Activated CD4-positive, alpha-beta T cell treated with anti-CD3 and anti-CD28 coated beads, Interleukin-10, Interleukin-2, amounts not matched to agents 100 ng/mL and 50 ng/mL, durations not matched to agents 16 hours and 8 hours (primary cell): Measurements from ENCODE around the gene ARMS2.

Source experiments
- DNase-seq: peaks from one replicate; pipeline ENCODE4 v3.0.0-alpha.2; 2020

The ARMS2 gene, protein sequence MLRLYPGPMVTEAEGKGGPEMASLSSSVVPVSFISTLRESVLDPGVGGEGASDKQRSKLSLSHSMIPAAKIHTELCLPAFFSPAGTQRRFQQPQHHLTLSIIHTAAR

DNA sequence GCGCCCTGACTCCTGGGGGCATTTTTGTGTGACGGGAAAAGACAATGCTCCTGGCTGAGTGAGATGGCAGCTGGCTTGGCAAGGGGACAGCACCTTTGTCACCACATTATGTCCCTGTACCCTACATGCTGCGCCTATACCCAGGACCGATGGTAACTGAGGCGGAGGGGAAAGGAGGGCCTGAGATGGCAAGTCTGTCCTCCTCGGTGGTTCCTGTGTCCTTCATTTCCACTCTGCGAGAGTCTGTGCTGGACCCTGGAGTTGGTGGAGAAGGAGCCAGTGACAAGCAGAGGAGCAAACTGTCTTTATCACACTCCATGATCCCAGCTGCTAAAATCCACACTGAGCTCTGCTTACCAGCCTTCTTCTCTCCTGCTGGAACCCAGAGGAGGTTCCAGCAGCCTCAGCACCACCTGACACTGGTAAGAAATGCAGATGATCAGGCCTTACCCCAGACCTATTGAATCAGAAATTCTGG, at the start of gene ARMS2:
ARMS2 (plus strand) TSS at position 51 of the 478 bp plus-strand sequence; CDS start at position 126, 75 bp downstream.
- no peak for DNase-seq

DNA sequence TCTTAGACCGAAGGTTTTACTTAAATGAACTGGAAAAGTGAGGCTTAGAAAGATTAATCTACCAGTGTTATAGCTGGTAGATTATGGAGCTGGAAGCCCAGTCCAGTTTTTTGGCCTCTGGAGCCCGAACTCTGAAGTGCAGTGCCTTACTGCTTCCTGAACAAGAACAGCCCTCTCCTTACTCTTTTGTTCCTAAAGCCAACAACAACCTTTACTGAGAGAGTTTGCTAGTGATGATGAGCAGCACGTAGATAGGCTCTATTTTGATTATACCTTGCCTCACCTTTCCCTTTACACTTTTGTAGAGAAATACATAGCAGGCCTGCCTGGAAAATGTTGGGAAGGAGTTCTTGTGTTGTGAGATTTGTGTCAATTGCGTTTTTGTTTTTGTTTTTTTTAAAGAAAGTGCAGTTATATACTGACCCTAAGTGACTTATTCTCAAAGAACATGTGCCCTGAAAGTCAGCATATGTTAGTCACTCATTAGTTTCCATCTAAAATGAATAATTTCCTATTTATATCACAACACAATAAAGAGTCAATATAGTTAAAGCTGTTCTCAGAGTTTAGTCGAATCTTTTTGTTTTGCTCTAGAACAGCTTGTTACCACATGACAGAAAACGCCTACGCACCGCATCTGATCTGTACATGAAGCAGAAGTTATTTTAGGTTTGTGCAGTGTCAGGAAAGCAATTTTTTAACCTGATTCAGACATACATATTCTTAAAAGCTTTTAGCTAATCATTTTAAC, 46.9 kb upstream of the ARMS2 start:
- no peak for DNase-seq

DNA sequence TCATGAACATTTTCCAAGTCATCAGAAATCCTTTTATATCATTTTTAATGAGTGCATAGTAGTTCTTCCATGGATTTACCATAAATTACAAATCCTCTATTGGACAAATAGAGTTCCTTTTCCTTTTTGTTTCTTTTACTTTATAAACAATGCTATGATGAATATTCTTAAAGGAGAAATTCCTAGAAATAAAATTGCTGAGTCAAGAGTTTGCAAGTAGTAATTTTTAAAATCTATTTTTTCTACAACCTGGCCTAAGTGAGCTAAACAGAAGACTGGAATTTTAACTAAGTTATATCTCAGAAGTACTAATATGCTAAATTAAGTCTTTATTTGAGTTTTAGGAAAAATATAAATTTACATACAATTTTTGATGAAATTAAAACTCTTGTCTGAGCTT, 41.1 kb upstream of the ARMS2 start:
- DNase-seq = no peak

DNA sequence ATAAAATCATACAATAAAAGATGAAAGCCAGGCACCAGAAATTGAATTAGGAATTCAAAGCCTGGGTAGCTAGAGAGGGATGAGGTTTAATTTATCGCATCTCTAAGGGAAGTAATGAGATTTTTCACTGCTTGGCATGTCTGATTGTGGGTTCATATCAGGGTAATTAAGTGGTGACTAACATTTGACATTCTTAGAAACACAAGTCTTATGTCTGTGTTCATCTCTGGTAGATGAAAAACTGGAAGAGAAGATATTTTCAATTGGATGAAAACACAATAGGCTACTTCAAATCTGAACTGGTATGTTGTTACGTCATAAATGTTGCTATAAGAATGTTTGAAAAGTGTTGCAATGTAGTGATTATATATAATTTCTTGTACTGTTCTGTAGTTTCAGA, 36.8 kb upstream of the ARMS2 start:
- no peak for DNase-seq

DNA sequence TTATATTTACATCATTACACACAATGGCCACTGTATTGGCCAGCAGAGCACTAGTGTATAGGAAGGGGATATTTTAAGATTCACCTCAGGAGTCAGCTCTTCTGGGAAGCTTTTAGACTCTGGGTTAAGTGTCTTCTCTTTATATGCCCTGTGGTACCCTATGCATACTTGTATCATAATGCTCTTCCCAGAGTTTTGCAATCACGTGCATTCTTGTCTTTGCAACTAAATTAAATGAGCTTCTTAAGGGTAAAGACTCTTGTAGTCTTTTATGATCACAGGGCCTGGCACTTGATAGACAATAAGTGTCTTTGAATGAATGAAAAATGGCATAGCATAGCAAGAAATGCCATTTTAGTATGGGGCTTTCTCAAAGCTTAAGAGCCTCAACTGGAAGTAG, 35.4 kb upstream of the ARMS2 start:
- DNase-seq = no peak

DNA sequence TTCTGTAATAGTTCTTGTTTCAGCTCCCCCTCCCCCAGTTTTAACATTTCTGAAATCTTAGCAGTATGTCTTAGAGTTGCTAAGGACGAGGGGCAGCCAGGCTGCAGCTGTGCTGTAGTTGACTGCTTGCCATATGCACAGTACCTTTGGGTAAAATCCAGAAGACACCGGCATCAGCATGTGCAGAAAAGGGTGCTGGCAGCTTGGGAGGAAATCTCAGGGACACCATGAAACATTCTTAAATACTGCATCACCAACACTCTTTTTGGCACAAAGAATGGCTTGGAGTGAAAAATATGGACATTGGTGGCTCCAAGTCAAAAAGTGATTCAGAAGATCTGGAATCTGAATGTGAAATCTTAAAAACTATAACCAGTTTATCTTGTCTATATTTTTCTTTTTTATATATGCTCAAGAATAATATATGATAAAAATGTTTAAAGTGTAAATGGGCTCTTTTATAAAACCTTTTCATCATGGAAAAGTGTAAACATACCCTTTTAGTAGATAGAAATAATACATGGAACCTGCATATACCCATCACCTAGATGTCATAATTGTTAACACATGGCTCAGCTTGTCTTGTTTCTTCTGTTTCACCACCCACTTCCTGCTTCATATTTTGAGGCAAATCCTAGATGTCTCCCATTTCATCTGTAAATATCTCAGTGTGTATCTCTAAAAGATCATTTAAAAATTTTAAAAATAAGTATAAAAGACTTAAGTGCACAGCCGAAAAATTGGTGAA, 34.4 kb upstream of the ARMS2 start:
- DNase-seq = no peak

DNA sequence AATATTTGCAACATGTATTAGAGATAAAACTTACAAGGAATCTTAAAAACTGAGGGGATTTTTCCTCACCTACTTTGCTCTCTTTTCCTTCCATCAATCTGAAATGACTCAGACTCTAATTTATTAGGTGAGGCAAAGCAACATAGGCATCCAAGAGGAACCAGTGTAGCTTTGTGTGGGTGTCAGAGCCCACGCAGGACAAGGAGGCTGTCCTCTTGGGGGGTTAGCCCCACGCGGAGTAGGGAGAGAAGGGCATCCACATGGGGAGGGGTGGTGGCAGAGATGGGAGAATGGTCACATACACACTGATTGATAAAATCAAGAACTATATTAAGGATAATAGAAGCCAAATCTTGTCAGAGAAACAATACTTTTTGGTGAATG, 33.8 kb upstream of the ARMS2 start:
- no peak for DNase-seq

DNA sequence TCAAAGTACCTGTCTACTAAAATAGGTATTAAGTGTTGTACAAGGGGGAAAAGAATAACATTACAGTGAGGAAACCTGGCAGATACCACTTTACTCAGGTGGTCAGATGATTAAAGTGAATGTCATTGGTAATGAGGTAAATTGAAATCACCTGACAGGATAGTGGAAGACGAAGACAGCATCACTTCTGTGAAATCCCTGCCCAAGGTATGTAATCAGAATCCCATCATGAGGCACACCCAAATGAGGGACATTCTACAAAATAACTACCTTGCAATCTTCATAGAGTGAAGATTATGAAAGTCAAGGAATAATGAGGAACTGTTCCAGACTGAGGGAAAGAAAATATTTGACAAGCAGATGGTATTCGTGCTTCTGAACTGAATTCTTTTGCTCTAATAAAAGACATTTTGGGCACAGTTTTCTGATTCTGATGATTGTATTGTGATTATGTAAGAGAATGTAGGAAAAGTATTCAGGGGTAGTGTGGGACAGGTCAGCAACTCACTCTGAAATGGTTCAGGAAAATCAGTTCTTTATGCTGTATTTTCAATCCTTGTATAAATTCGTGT, 33.3 kb upstream of the ARMS2 start:
- DNase-seq = no peak

DNA sequence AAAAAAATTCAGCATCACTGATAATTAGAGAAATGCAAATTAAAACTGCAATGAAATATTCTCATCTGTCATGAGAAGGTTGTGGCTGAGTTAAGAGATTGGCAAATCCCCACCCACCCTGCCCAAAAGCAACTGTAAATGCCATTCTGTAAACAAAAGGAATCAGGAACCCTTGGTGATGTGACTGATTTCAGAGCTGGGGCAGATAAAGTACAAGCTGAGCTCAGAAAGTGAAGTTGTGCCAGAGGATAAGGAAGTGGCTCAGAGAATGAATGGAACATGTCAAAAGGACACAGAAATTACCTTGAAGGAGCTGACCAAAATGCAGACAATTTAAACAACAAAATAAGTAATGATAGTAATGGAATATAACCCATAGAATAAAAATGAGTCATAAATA, 32.7 kb upstream of the ARMS2 start:
- DNase-seq = no peak

DNA sequence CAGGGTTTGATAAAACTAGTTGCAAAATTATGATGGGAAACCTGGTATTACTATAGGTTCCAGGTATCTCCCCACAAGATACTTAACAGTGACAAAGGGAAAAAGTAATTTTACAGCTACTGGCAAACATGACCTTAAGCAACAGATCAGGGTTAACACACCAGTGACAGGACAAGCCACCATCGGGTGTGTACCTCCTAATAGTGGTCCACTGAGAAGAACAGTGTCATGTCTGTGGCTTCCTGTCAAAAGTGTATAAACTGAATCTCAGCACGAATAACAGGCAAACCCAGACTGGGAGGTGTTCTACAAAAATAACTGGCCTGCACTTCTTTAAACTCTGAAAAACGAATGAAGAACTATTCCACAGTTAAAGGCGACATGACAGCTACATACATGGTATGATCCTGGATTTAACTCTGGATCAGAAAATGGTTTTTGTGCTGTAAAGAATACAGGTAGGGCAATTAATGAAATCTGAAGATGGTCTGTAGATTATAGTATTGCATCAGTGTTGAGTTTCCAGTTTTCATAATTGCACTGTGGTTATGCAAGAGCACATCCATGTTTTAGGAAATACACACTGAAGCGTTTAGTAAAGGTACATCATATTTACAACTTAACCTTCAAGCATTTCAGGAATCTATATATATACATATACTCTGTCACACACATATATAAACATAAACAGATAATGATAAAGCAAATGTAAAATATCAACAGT, 32.0 kb upstream of the ARMS2 start:
- no peak for DNase-seq

DNA sequence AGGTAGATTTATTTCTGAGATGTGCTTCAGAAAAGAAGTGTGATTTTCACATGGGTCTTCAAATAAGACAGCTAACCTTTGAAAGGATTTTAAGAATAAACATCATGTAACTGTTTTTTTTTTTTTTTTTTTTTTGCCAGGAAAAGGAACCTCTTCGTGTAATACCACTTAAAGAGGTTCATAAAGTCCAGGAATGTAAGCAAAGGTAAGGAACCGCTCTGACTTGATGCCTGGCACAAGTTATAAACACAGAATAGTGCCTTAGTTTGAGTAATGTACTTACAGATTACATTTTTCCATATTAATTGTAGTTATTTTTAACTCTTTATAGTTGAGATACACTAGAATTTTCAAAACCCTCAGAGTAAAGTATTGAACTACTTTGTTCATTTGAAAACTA, 30.4 kb upstream of the ARMS2 start:
- DNase-seq = no peak

DNA sequence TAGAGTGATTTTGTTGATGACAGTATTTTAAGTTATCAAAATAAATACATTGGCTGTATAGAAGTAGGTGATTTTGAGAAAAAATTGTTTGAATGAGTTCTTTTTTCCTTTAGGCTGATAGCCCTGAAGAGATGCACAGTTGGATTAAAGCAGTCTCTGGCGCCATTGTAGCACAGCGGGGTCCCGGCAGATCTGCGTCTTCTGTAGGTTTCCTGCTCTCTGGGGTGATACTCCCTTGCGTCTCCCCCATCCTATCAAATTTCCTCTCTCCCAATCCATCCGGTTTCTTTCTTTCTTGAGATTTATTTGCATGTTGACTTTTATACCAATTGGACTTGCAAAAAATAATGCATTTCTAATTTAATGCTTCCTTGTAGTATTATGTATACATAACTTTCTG, 27.6 kb upstream of the ARMS2 start:
- DNase-seq = no peak

DNA sequence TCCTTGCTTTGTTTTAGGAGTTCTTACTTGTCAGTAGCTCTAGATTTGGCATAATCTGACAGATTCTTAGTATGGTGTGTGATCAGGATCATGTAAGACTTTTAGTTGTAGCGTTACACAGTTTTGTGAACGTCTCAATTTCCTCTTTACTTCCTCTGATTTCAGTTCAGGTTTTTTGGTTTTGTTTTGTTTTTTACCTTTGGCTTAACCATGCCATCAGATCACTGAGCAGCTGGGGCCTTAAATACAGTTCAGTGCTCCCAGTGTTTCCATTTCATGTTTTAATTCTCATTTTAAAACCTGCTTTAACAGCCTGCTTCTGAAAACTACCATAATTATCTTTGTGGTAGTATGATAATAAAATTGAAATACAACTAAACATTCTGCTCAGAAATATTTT, 27.2 kb upstream of the ARMS2 start:
- DNase-seq = no peak

DNA sequence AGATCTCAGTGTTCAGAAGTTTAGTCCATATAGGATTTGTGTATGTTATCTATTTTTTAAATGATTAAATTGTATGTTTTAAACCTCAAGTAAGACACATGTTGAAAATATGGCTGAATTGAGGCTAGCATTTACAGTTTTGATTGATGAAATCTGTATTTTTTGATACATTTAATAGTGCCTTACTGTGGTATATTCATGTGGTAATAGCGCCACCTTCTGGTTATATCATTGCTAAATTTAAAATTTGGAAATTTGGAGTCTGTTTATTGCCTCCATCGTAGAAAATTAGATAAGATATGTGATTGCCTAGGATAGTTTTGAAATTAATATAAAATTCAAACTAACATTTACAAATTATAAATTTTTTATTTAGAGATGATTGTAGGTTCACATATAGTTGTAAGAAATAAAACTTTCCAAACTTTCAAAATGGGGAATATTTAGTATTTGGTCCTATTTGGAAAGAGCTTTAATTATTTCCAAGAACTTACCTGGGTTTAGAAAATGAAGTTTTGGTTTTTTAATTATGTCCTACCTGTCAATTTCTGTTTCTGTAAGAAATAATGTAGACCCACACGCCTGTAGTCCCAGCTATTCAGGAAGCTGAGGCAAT, 19.1 kb upstream of the ARMS2 start:
- DNase-seq = peak; percentile 47

DNA sequence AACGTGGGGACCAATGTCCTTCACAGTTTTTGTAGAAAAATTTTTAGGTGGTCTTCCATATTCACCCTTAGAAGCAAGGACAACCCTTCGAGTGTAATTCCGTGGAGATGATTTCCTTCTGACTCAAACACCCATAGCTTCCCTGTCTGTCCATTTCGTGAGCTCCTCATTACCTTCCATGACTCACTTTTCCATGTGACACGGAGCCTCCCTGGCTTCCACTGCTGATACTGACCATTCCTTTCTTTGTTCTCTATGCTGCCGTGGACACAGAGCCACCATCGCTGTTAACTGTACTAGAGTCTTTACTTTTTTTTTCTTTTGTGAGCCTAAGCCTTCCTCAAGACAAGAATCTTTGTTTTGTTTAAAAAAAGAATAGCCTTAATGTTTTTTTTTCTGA, 12.5 kb upstream of the ARMS2 start:
- no peak for DNase-seq

DNA sequence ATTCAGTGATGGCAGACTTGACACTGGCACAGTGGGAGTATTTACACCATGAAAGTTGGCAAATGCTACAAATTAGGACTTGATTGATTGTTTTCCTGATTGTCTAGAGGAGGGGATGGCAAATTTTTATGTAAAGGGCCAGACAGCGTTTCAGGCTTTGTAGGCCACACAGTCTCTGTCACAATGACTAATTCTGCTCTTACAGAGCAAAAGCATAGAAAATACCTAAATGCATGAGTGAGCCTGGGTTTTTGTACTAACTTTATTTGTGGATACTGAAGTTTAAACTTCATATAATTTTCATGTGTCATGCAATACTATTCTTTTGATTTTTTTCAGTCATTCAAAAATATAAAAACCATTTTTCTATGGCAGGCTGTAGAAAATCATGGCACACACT, 9.0 kb upstream of the ARMS2 start:
- no peak for DNase-seq

DNA sequence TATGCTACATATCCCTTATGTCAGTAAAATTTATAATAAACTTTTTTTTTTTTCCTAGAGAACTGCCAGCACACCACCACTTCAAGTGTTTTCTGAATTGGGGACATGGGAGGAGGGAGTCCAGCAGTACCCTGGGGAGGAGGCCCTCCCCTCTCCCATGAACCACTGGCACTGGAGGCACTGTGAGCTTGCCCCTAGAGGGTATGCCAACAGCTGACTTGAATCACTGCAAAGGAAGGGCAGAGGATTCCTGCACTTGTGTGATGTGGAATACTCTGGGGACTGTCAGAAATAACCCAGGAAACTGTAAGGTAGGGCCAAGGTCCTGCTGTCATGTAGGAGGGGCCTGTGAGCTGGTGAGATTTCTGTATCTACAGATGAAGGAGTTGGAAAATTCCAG, 8.5 kb upstream of the ARMS2 start:
- no peak for DNase-seq

DNA sequence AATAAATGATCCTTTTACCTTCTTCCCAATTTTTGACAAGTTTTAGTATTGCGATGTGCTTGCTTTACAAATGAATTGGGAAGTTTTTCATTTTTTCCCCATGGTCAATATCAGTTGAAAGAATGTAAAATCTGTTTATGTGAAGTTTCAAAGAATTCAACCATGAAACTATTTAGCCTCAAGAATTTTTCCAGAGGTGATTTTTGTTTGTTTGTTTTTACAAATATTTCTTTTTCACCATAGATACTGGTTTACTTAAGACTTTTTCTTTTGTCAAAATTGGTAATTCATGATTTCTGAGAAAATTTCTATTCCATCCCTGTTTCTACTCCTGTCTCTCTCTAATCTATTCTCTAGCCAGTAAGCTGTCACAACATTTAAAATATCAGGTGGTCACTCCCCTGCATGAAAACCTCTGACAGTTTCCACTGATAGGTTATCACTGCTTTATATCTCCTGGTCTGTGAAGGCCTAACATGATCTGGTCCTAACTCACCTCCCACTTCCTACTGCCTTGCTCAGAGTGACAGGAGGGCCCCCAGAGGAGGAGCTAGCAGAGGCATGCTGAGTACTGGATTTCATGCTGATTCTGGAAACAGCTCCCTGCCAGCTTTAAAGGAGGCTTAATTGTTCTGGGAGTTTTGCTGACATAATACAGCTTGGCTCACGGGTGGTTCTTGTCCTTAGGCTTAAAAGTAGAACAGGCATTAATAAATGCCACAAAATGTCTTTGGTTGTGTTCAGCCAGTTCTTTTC, 7.6 kb upstream of the ARMS2 start:
- no peak for DNase-seq

DNA sequence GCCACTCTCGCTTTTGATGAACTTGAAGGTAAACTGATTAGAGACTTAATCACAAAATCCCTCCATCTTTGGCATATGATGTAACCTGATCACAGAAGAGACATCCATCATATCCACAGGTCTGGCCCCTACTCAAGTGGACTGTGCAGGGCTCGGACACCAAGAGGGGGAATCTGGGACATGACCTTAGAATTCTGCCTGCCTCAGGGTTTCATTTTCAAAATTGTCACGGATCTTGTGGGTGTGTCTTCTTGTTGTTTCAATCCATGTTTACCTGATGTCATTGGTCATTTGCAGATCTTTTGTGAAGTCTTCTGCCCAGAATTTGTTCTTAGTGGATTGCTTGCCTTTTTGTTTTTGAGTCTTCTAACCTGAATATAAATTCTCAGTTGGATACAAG, 5.9 kb upstream of the ARMS2 start:
- no peak for DNase-seq

DNA sequence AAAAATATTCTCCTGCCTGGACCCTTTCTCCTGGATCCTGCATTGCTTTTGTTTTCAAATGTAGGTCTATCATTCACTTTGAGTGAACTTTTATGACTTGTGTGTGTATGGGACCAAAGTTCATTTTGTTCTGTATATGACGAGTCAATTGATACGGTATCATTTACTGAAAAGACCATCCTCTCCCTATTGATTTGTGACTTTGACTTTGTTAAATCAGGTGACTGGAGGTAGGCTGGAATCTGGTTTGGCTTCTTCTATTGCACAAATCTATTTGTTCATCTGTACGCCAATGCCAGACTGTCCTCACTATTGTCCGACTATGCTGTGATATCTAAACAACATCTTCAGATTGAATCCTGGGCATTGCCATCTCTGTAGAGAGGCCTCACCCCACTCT, 5.3 kb upstream of the ARMS2 start:
- no peak for DNase-seq

DNA sequence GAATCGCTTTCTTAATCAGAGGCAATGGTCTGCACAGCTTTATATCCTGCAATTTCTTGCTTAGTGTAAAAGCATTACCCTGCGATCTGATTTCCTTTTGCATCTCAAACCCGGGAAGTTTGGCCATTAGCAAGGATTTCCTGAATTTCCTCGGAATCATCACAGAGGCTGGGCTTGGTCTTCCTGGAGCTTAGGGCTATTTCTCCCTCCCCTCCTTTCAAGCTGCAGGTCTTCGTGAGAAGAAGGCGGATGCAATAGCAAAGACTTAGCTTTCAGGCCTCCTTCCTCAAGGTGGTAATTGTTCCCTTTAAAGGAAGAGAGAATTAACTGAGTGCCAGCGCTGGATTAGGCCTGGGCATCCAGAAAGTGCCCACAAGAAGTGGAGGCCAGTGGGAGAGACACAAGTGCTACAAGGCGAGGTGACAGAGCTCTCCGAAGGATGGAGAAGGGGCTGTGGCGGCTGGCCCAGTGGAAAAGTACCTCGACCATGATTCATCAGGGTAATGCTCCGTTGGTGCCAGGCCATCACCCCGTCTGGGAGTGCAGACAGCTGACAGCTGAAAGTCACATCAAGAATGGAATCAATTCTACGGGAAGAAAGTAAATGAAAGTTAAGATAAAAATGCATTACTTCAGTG, 4.0 kb upstream of the ARMS2 start:
- DNase-seq = no peak

DNA sequence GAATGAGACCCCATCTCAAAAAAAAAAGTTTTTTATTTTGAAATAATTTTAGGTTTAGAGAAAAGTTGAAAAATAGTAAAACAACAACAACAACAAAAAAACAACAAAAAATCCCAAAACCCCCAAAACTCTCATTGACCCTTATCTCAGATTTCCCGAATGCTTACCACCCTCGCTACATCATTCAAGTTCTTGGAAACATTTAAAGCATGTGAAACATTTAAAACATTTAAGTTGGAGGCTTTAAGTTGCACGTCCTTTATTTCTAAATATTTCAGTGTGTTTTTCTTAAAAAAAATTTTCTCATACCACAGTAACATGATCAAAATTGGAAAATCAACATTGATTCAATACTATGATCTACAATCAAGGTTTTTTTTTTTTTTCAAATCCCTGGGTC, 382 bp upstream of the ARMS2 start:
- no peak for DNase-seq
